Osteocyte (in vitro differentiated cells): ENCODE data around the gene VAV3. TPM values are rescaled to one million over a fixed set of nuclear protein-coding genes. Genes with fewer than 3 reads are reported as not detected.

Experiments used
- DNase-seq: peaks from one replicate; pipeline ENCODE4 v3.0.0; 2021; ENCODE audit warnings: mixed read lengths; ENCODE audit not compliant: unreplicated experiment; ENCODE audit errors: extremely low spot score
- H3K27ac Mint-ChIP-seq: one replicate; pipeline ENCODE4 v1.8.0; 2021; ENCODE audit warnings: mild to moderate bottlenecking, mixed read lengths; ENCODE audit not compliant: unreplicated experiment
- H3K27me3 Mint-ChIP-seq: one replicate; pipeline ENCODE4 v1.8.0; 2021; ENCODE audit warnings: mixed read lengths; ENCODE audit not compliant: unreplicated experiment
- H3K36me3 Mint-ChIP-seq: one replicate; pipeline ENCODE4 v1.8.0; 2021; ENCODE audit warnings: mixed read lengths; ENCODE audit not compliant: unreplicated experiment
- H3K4me1 Mint-ChIP-seq: one replicate; pipeline ENCODE4 v1.8.0; 2021; ENCODE audit warnings: mixed read lengths; ENCODE audit not compliant: unreplicated experiment
- H3K4me3 Mint-ChIP-seq: one replicate; pipeline ENCODE4 v1.8.0; 2021; ENCODE audit warnings: mild to moderate bottlenecking, moderate library complexity, mixed read lengths; ENCODE audit not compliant: unreplicated experiment
- H3K9me3 Mint-ChIP-seq: one replicate; pipeline ENCODE4 v1.8.0; 2021; ENCODE audit warnings: mixed read lengths; ENCODE audit not compliant: unreplicated experiment
- CTCF ChIP-seq: fragments of 200-600 bp; sonication (generic); IDR thresholded peaks from 2 replicates; pipeline ENCODE4 v1.5.0; 2021; ENCODE audit warnings: antibody characterized with exemption, mild to moderate bottlenecking, moderate library complexity
- total RNA-seq: library from RNA; stranded (reverse); gene quantifications from 2 replicates; pipeline ENCODE4 v1.2.1, GENCODE V29; 2021

Gene VAV3
- total RNA-seq, 1 donor from 2014 or later = not detected

- Mint-ChIP-seq H3K36me3 (no peaks in the 10 kb centered on the region), H3K27me3 (peaks cover 32% of the 10 kb centered on the region), H3K27ac (no peak overlapping the region), H3K4me1 (no peaks in the 10 kb centered on the region), H3K4me3 (no peak overlapping the region), H3K9me3 (no peaks in the 10 kb centered on the region)
- DNase-seq = no peak
- no peak for TF ChIP-seq CTCF
Observed at GRCh38 chr1:107776900-107777663, 187.9 kb downstream of the VAV3 start.

GRCh38 chr1:107771377-107771776, 193.6 kb downstream of the VAV3 start:
- no peak for TF ChIP-seq CTCF
- Mint-ChIP-seq H3K4me1 (no peaks in the 10 kb centered on the region), H3K27me3 (peaks cover 11% of the 10 kb centered on the region), H3K27ac (no peak overlapping the region), H3K9me3 (no peaks in the 10 kb centered on the region), H3K36me3 (no peaks in the 10 kb centered on the region), H3K4me3 (no peak overlapping the region)
- DNase-seq = no peak

- H3K4me1 Mint-ChIP-seq = no peaks in the 10 kb centered on the region
- H3K4me3 Mint-ChIP-seq = no peak overlapping the region
- H3K36me3 Mint-ChIP-seq = no peaks in the 10 kb centered on the region
- no peak for TF ChIP-seq CTCF
- DNase-seq = no peak
- H3K27ac Mint-ChIP-seq = no peak overlapping the region
- no peaks in the 10 kb centered on the region for H3K9me3 Mint-ChIP-seq
- peaks cover 7% of the 10 kb centered on the region for H3K27me3 Mint-ChIP-seq
Observed at GRCh38 chr1:107767156-107767582, 197.8 kb downstream of the VAV3 start.

GRCh38 chr1:107766533-107766932, 198.4 kb downstream of the VAV3 start:
- no peaks in the 10 kb centered on the region for H3K36me3 Mint-ChIP-seq
- no peak overlapping the region for H3K27ac Mint-ChIP-seq
- no peak for TF ChIP-seq CTCF
- no peaks in the 10 kb centered on the region for H3K9me3 Mint-ChIP-seq
- peaks cover 7% of the 10 kb centered on the region for H3K27me3 Mint-ChIP-seq
- no peak overlapping the region for H3K4me3 Mint-ChIP-seq
- H3K4me1 Mint-ChIP-seq = no peaks in the 10 kb centered on the region
- no peak for DNase-seq

- peaks cover 9% of the 10 kb centered on the region for H3K27me3 Mint-ChIP-seq
- no peak for TF ChIP-seq CTCF
- H3K27ac Mint-ChIP-seq = no peak overlapping the region
- no peaks in the 10 kb centered on the region for H3K9me3 Mint-ChIP-seq
- no peaks in the 10 kb centered on the region for H3K4me1 Mint-ChIP-seq
- DNase-seq = no peak
- no peaks in the 10 kb centered on the region for H3K36me3 Mint-ChIP-seq
- no peak overlapping the region for H3K4me3 Mint-ChIP-seq
Observed at GRCh38 chr1:107762751-107763390, 202.1 kb downstream of the VAV3 start.
